Placental pericyte (primary cell): ENCODE results near the gene ZIC5. TPM values are rescaled to one million over a fixed set of nuclear protein-coding genes. Genes with fewer than 3 reads are reported as not detected.

Experiments
- total RNA-seq: library from RNA; depleted of rRNA; stranded (reverse); fragments of >200 nt; gene quantifications from 2 replicates; pipeline ENCODE4 v1.2.3, GENCODE V29; 2012

Gene ZIC5
- not detected in 2 replicates for total RNA-seq

DNA sequence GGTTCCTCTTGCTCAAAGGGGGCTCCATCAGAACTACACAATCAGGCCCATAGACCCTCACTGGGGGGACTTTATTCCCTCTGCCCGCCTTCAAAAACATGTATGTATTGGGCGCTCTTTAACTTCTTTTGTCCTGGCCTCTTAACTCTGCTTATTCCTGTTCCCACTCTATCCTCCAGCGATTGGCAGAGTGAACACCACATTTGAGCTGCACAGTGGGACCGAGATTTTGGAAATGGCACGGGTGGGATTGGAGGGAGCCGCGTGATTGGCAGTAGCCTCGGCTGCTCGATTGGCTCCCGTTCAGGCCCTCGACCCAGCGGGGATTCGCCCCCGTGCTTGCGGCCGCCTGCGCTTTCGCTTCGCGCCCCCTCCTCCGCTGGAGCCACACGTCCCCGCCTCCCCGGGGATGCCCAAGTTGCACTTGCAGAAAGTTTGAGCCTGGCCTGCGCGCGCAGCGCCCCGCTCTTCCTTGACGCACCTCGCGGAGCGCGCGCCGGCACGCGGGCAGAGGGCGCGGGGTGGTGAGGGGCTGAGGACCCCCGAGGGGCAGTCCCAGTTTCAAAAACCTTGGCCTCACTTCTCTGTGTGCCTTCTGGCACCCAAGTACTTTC is at the start of gene ZIC5:
ZIC5 (minus strand) TSS at position 192 of the 614 bp plus-strand sequence; CDS start at position 28, 164 bp downstream.

DNA sequence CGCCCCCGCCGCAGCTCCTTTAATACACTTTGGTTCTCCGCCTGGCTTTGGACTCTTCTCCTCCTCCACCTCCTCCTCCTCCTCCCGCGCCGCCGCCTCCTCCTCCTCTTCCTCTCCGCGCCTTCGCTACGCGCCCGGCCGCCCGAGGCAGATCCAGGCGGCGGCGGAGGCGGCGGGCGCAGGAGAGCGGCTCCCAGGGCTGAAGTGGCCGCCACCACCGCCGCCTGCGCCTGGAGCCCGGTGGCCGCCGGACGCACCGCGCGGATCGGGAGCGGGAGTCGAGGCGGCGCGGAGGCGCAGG is 10.1 kb upstream of the ZIC5 start, which contains the start of gene ZIC2:
ZIC2 (plus strand) TSS at position 50 of the 301 bp plus-strand sequence. CDS start 281 bp downstream, outside the sequence.

Other genes with a start within 250 kb of the ZIC5 start
- not detected in 2 replicates for gene ZIC2, start 10.0 kb upstream of the ZIC5 start, total RNA-seq
- gene PCCA, start 117.3 kb upstream of the ZIC5 start, total RNA-seq, result 18.4 and 19.9 TPM in 2 replicates